CD4-positive, alpha-beta memory T cell (primary cell): ENCODE measurements around the gene TYW5. TPM values are rescaled to one million over a fixed set of nuclear protein-coding genes. Genes with fewer than 3 reads are reported as not detected.
A peak's percentile ranks its signal among the peaks of the same experiment; 100 is the strongest.
"Not testable (repeated sequence)": the region's sequence is repeated elsewhere in the genome, so short reads cannot be mapped to it uniquely, and the experiment has no call there.

Source experiments
- CTCF ChIA-PET: fragments of 350-600 bp; sonication (Branson Sonifier 250); formaldehyde crosslinking; loops from one replicate; lab custom pipeline; 2021; ENCODE audit warnings: inconsistent platforms; ENCODE audit not compliant: partially characterized antibody; lab: Charles Lee
- POLR2A ChIA-PET: fragments of 350-600 bp; sonication (Branson Sonifier 250); formaldehyde crosslinking; loops from one replicate; lab custom pipeline; 2021; ENCODE audit not compliant: partially characterized antibody; lab: Charles Lee
- DNase-seq, 5 donors: peaks; one replicate each; pipeline versions ENCODE4 v3.0.0 to v3.0.0-alpha.2; 2020 to 2022; ENCODE audit warnings: mixed read lengths in 1 of 5
- H3K27ac ChIP-seq: one replicate; pipeline ENCODE4 v1.7.0; 2013; ENCODE audit warnings: low read depth, low read length
- H3K27me3 ChIP-seq: 2 replicates; pipeline ENCODE4 v1.7.0; 2013; ENCODE audit warnings: mild to moderate bottlenecking, low read length, moderate library complexity; ENCODE audit not compliant: insufficient read depth
- H3K36me3 ChIP-seq: 2 replicates; pipeline ENCODE4 v1.7.0; 2013; ENCODE audit warnings: mild to moderate bottlenecking, low read length, moderate library complexity; ENCODE audit not compliant: insufficient read depth
- H3K4me1 ChIP-seq: 2 replicates; pipeline ENCODE4 v1.7.0; 2013; ENCODE audit warnings: mild to moderate bottlenecking, low read length, moderate library complexity; ENCODE audit not compliant: insufficient read depth
- H3K4me3 ChIP-seq, 2 donors: one replicate each; pipeline ENCODE4 v1.7.0; 2013; ENCODE audit warnings: low read length in 2 of 2, mild to moderate bottlenecking in 1 of 2
- H3K9me3 ChIP-seq, 2 donors: one replicate each; pipeline ENCODE4 v1.7.0; 2013; ENCODE audit warnings: low read length in 2 of 2, control low read depth in 1 of 2; ENCODE audit not compliant: control insufficient read depth in 1 of 2
- H3K27ac Mint-ChIP-seq, 7 donors: one replicate each; pipeline ENCODE4 v1.8.0; 2020 to 2021; ENCODE audit warnings: mixed read lengths in 7 of 7, mild to moderate bottlenecking in 6 of 7, inconsistent platforms in 3 of 7, moderate library complexity in 3 of 7
- H3K27me3 Mint-ChIP-seq, 2 donors: one replicate each; pipeline ENCODE4 v1.8.0; 2020 to 2021; ENCODE audit warnings: mixed read lengths in 2 of 2
- H3K36me3 Mint-ChIP-seq, 2 donors: one replicate each; pipeline ENCODE4 v1.8.0; 2020 to 2021; ENCODE audit warnings: mixed read lengths in 2 of 2, inconsistent platforms in 1 of 2, mild to moderate bottlenecking in 1 of 2
- H3K4me1 Mint-ChIP-seq, 4 donors: one replicate each; pipeline ENCODE4 v1.8.0; 2020 to 2021; ENCODE audit warnings: mixed read lengths in 4 of 4, mild to moderate bottlenecking in 1 of 4
- H3K4me3 Mint-ChIP-seq, 8 donors: one replicate each; pipeline ENCODE4 v1.8.0; 2020 to 2021; ENCODE audit warnings: mixed read lengths in 8 of 8, mild to moderate bottlenecking in 7 of 8, moderate library complexity in 6 of 8, inconsistent platforms in 3 of 8
- H3K9me3 Mint-ChIP-seq, 8 donors: one replicate each; pipeline ENCODE4 v1.8.0; 2020 to 2021; ENCODE audit warnings: mixed read lengths in 8 of 8, mild to moderate bottlenecking in 5 of 8, inconsistent platforms in 3 of 8, moderate library complexity in 1 of 8
- intact Hi-C: fragments of 100-400 bp; cut with micrococcal nuclease; formaldehyde crosslinking; loops from one replicate; pipeline ENCODE4 v1.15.1; 2023
- polyA plus RNA-seq, 2 donors: library from polyadenylated mRNA; unstranded; fragments of 300-500 nt; fragmentation: Illumina TruSeq; gene quantifications; one replicate each; pipeline ENCODE4 v1.2.3, GENCODE V29; 2021
- total RNA-seq, 2 experiments: library from RNA; stranded (reverse); gene quantifications; one replicate each; pipeline ENCODE4 v1.2.3, GENCODE V29; 2021

The TYW5 gene
- total and polyA plus RNA-seq, 4 experiments from 2014 or later = 4.0 to 11.6 (median 7.8) TPM

- CTCF ChIA-PET = no interaction called here
- intact Hi-C loops = no loop called here
- Histone ChIP-seq H3K9me3 (no peaks in the 10 kb centered on the region), H3K27me3 (no peaks in the 10 kb centered on the region), H3K36me3 (peaks cover 10% of the 10 kb centered on the region), H3K4me3 (no peak overlapping the region), H3K27ac (no peak overlapping the region), H3K4me1 (no peaks in the 10 kb centered on the region)
- Mint-ChIP-seq H3K27me3 (no peaks in the 10 kb centered on the region), H3K4me3 (no peak overlapping the region), H3K27ac (peak overlapping the region in 4 of 7 donors; percentile 3 to 61 (median 50)), H3K4me1 (peaks cover 0 to 11% (median 6%) of the 10 kb centered on the region in 4 donors), H3K9me3 (no peaks in the 10 kb centered on the region), H3K36me3 (peaks cover 8 to 30% of the 10 kb centered on the region in 2 donors)
- POLR2A ChIA-PET = no interaction called here
- no peak for DNase-seq
These were observed 27.1 kb downstream of the TYW5 start for GRCh38 chr2:199928226-199928625.

GRCh38 chr2:199926806-199927205 lies 28.5 kb downstream of the TYW5 start:
- Mint-ChIP-seq H3K9me3 (no peaks in the 10 kb centered on the region), H3K4me1 (peaks cover 6 to 21% (median 8%) of the 10 kb centered on the region in 4 donors), H3K27ac (peak overlapping the region in 3 of 7 donors; percentile 15 to 50 (median 17)), H3K4me3 (no peak overlapping the region), H3K36me3 (peaks cover 13 to 21% of the 10 kb centered on the region in 2 donors), H3K27me3 (no peaks in the 10 kb centered on the region)
- POLR2A ChIA-PET = no interaction called here
- intact Hi-C loops = no loop called here
- Histone ChIP-seq H3K27me3 (no peaks in the 10 kb centered on the region), H3K9me3 (no peaks in the 10 kb centered on the region), H3K27ac (no peak overlapping the region), H3K36me3 (no peaks in the 10 kb centered on the region), H3K4me3 (no peak overlapping the region), H3K4me1 (no peaks in the 10 kb centered on the region)
- no peak for DNase-seq
- CTCF ChIA-PET = no interaction called here

GRCh38 chr2:199923924-199924323 lies 31.4 kb downstream of the TYW5 start:
- Mint-ChIP-seq H3K9me3 (no peaks in the 10 kb centered on the region), H3K4me3 (no peak overlapping the region), H3K4me1 (peaks cover 9 to 26% (median 11%) of the 10 kb centered on the region in 4 donors), H3K27ac (peak overlapping the region in 3 of 7 donors; percentile 35 to 74 (median 54)), H3K27me3 (no peaks in the 10 kb centered on the region), H3K36me3 (peaks cover 8 to 13% of the 10 kb centered on the region in 2 donors)
- intact Hi-C loops = no loop called here
- Histone ChIP-seq H3K27ac (no peak overlapping the region), H3K36me3 (no peaks in the 10 kb centered on the region), H3K9me3 (no peaks in the 10 kb centered on the region), H3K4me3 (no peak overlapping the region), H3K27me3 (no peaks in the 10 kb centered on the region), H3K4me1 (no peaks in the 10 kb centered on the region)
- no peak for DNase-seq
- ChIA-PET POLR2A (no interaction called here), CTCF (interaction anchor here (1.0 kb wide), 1 partner anchor 45 kb away, joined by 3 read pairs; no protein-coding TSS in a partner anchor)

- Mint-ChIP-seq H3K27ac (peak overlapping the region in 1 of 7 donors; percentile 5), H3K36me3 (peaks cover 11 to 20% of the 10 kb centered on the region in 2 donors), H3K4me1 (peaks cover 9 to 27% (median 13%) of the 10 kb centered on the region in 4 donors), H3K9me3 (no peaks in the 10 kb centered on the region), H3K4me3 (no peak overlapping the region), H3K27me3 (no peaks in the 10 kb centered on the region)
- H3K4me1 ChIP-seq = no peaks in the 10 kb centered on the region
- no peaks in the 10 kb centered on the region for H3K27me3 ChIP-seq
- no peak overlapping the region for H3K27ac ChIP-seq
- no peak overlapping the region for H3K4me3 ChIP-seq
- no peaks in the 10 kb centered on the region for H3K9me3 ChIP-seq
- ChIA-PET POLR2A (no interaction called here), CTCF (interaction anchor here (0.8 to 1.0 kb wide), 2 partner anchors 11 to 44 kb away, joined by 3 read pairs; no protein-coding TSS in a partner anchor)
- no peak for DNase-seq
- H3K36me3 ChIP-seq = no peaks in the 10 kb centered on the region
- intact Hi-C loops = no loop called here
These were observed 32.4 kb downstream of the TYW5 start for GRCh38 chr2:199922856-199923255.

GRCh38 chr2:199916980-199917379 lies 38.3 kb downstream of the TYW5 start:
- ChIA-PET CTCF (no interaction called here), POLR2A (no interaction called here)
- H3K4me1 ChIP-seq = peaks cover 24% of the 10 kb centered on the region
- H3K36me3 Mint-ChIP-seq = peaks cover 27 to 38% of the 10 kb centered on the region in 2 donors
- peaks cover 5% of the 10 kb centered on the region for H3K36me3 ChIP-seq
- intact Hi-C loops = no loop called here
- H3K27me3 Mint-ChIP-seq = no peaks in the 10 kb centered on the region
- H3K4me1 Mint-ChIP-seq = peaks cover 22 to 49% (median 36%) of the 10 kb centered on the region in 4 donors
- no peaks in the 10 kb centered on the region for H3K9me3 ChIP-seq
- no peaks in the 10 kb centered on the region for H3K27me3 ChIP-seq
- H3K4me3 ChIP-seq = no peak overlapping the region
- no peak for DNase-seq
- peaks cover 0 to 11% (median under 1%) of the 10 kb centered on the region in 8 donors for H3K9me3 Mint-ChIP-seq
- H3K27ac ChIP-seq = no peak overlapping the region
- no peak overlapping the region for H3K27ac Mint-ChIP-seq
- H3K4me3 Mint-ChIP-seq = peak overlapping the region in 1 of 8 donors; percentile 29

- Histone ChIP-seq H3K27me3 (no peaks in the 10 kb centered on the region), H3K9me3 (no peaks in the 10 kb centered on the region), H3K36me3 (peaks cover 5% of the 10 kb centered on the region), H3K27ac (no peak overlapping the region), H3K4me3 (no peak overlapping the region), H3K4me1 (peaks cover 32% of the 10 kb centered on the region)
- Mint-ChIP-seq H3K4me1 (peaks cover 25 to 56% (median 46%) of the 10 kb centered on the region in 4 donors), H3K36me3 (peaks cover 27 to 41% of the 10 kb centered on the region in 2 donors), H3K9me3 (peaks cover 0 to 11% (median under 1%) of the 10 kb centered on the region in 8 donors), H3K27ac (peak overlapping the region; percentile 10 to 77 (median 59)), H3K27me3 (no peaks in the 10 kb centered on the region), H3K4me3 (peak overlapping the region in 6 of 8 donors; percentile 3 to 57 (median 28))
- CTCF ChIA-PET = no interaction called here
- intact Hi-C loops = loop anchor here (5.0 kb wide), 1 partner anchor 43 kb away; the partner anchor contains the start of genes MAIP1 and TYW5
- no peak for DNase-seq
- POLR2A ChIA-PET = interaction anchor here (0.6 kb wide), 1 partner anchor 15 kb away, joined by 5 read pairs; no protein-coding TSS in a partner anchor
These were observed 40.8 kb downstream of the TYW5 start for GRCh38 chr2:199914372-199914958.

- not testable (repeated sequence) for H3K27me3 Mint-ChIP-seq, H3K27me3 ChIP-seq, H3K9me3 ChIP-seq, H3K27ac ChIP-seq, H3K36me3 ChIP-seq, DNase-seq
- Histone ChIP-seq H3K4me3 (peak overlapping the region in 1 of 2 donors; percentile 80), H3K4me1 (peaks cover 32% of the 10 kb centered on the region)
- intact Hi-C loops = loop anchor here (5.0 kb wide), 1 partner anchor 45 kb away; the partner anchor contains the start of genes MAIP1 and TYW5
- CTCF ChIA-PET = interaction anchor here (1.0 kb wide), 1 partner anchor 10 kb away, joined by 3 read pairs; no protein-coding TSS in a partner anchor
- POLR2A ChIA-PET = interaction anchor here (0.6 kb wide), 1 partner anchor 42 kb away, joined by 4 read pairs; no protein-coding TSS in a partner anchor
- peaks cover 19 to 26% of the 10 kb centered on the region in 2 donors for H3K36me3 Mint-ChIP-seq
- H3K27ac Mint-ChIP-seq = peak overlapping the region in 2 of 7 donors; percentile 48 to 90
- peaks cover 25 to 49% (median 40%) of the 10 kb centered on the region in 4 donors for H3K4me1 Mint-ChIP-seq
- peak overlapping the region; percentile 48 to 98 (median 68) for H3K4me3 Mint-ChIP-seq
- peaks cover 0 to 11% (median under 1%) of the 10 kb centered on the region in 8 donors for H3K9me3 Mint-ChIP-seq
These were observed 42.7 kb downstream of the TYW5 start for GRCh38 chr2:199912553-199913114.
